GM23338 (cell line): Measurements from ENCODE around the gene GNMT. TPM values are rescaled to one million over a fixed set of nuclear protein-coding genes. Genes with fewer than 3 reads are reported as not detected.
A peak's percentile ranks its signal among the peaks of the same experiment; 100 is the strongest.

Source experiments
- ATAC-seq: fragments of 200-7000 bp; cut with Tn5 transposase; 3 replicates; pipeline ENCODE4 v1.9.1; 2020
- DNase-seq: peaks from one replicate; pipeline ENCODE4 v3.0.0-alpha.2; 2015; ENCODE audit warnings: low spot score
- H2AFZ ChIP-seq: fragments of 200-600 bp; sonication (generic); 2 replicates; pipeline ENCODE4 v1.8.0; 2016; ENCODE audit warnings: antibody characterized with exemption, mild to moderate bottlenecking, moderate library complexity
- H3F3A ChIP-seq: fragments of 200-600 bp; sonication (generic); replicated peaks from 2 replicates; pipeline ENCODE4 v1.8.0; 2017; ENCODE audit warnings: antibody characterized with exemption, mixed run types, low read depth
- H3K27ac ChIP-seq: fragments of 200-600 bp; sonication (generic); 2 replicates; pipeline ENCODE4 v1.6.1; 2016; ENCODE audit warnings: low read depth
- H3K27me3 ChIP-seq: fragments of 200-600 bp; sonication (generic); 2 replicates; pipeline ENCODE4 v1.8.0; 2016; ENCODE audit warnings: mild to moderate bottlenecking, mixed run types, moderate library complexity; ENCODE audit not compliant: insufficient read depth
- H3K36me3 ChIP-seq: fragments of 200-600 bp; sonication (generic); 2 replicates; pipeline ENCODE4 v1.8.0; 2016; ENCODE audit warnings: mild to moderate bottlenecking; ENCODE audit not compliant: insufficient read depth
- H3K4me1 ChIP-seq: fragments of 200-600 bp; sonication (generic); 2 replicates; pipeline ENCODE4 v1.8.0; 2016; ENCODE audit warnings: mild to moderate bottlenecking, moderate library complexity; ENCODE audit not compliant: insufficient read depth
- H3K4me2 ChIP-seq: fragments of 200-600 bp; sonication (generic); 2 replicates; pipeline ENCODE4 v1.7.1; 2017; ENCODE audit warnings: mixed run types
- H3K4me3 ChIP-seq: fragments of 200-600 bp; sonication (generic); 2 replicates; pipeline ENCODE4 v1.6.1; 2016; ENCODE audit warnings: mixed run types
- H3K79me2 ChIP-seq: fragments of 200-600 bp; sonication (generic); replicated peaks from 2 replicates; pipeline ENCODE4 v1.8.0; 2017; ENCODE audit warnings: mild to moderate bottlenecking; ENCODE audit not compliant: insufficient read depth
- H3K9me2 ChIP-seq: fragments of 200-600 bp; sonication (generic); 2 replicates; pipeline ENCODE4 v1.8.0; 2017; ENCODE audit not compliant: insufficient read depth
- H4K20me1 ChIP-seq: fragments of 200-600 bp; sonication (generic); replicated peaks from 2 replicates; pipeline ENCODE4 v1.8.0; 2017; ENCODE audit warnings: mild to moderate bottlenecking; ENCODE audit not compliant: insufficient read depth
- H3K27ac Mint-ChIP-seq: 2 replicates; pipeline ENCODE4 v1.8.0; 2020; ENCODE audit warnings: inconsistent platforms, mild to moderate bottlenecking, moderate library complexity, mixed read lengths
- H3K27me3 Mint-ChIP-seq: 3 replicates; pipeline ENCODE4 v1.8.0; 2022; ENCODE audit warnings: low read depth, mild to moderate bottlenecking, moderate library complexity, mixed read lengths, inconsistent platforms; ENCODE audit not compliant: insufficient read depth, poor library complexity
- H3K36me3 Mint-ChIP-seq: 3 replicates; pipeline ENCODE4 v1.8.0; 2021; ENCODE audit warnings: low read depth, mild to moderate bottlenecking, inconsistent platforms, moderate library complexity, mixed read lengths
- H3K4me1 Mint-ChIP-seq: 3 replicates; pipeline ENCODE4 v1.8.0; 2020; ENCODE audit warnings: mild to moderate bottlenecking, inconsistent platforms, mixed read lengths
- H3K4me3 Mint-ChIP-seq: 3 replicates; pipeline ENCODE4 v1.8.0; 2021; ENCODE audit warnings: moderate library complexity, mild to moderate bottlenecking, inconsistent platforms, mixed read lengths
- H3K9me3 Mint-ChIP-seq: 3 replicates; pipeline ENCODE4 v1.8.0; 2020; ENCODE audit warnings: moderate library complexity, mild to moderate bottlenecking, inconsistent platforms, mixed read lengths
- CREB1 ChIP-seq: fragments of 250-450 bp; sonication (Bioruptor Pico); IDR thresholded peaks from 2 replicates; pipeline ENCODE4 v1.5.0; 2020; ENCODE audit warnings: low read depth, mild to moderate bottlenecking, moderate library complexity
- EZH2 ChIP-seq: fragments of 200-600 bp; sonication (generic); IDR thresholded peaks from one replicate; pipeline ENCODE4 v1.8.0; 2017; ENCODE audit warnings: antibody characterized with exemption, mild to moderate bottlenecking, low read depth; ENCODE audit not compliant: unreplicated experiment
- EZH2phosphoT487 ChIP-seq: fragments of 200-600 bp; sonication (generic); IDR thresholded peaks from one replicate; pipeline ENCODE4 v1.8.1; 2018; ENCODE audit warnings: antibody characterized with exemption; ENCODE audit not compliant: unreplicated experiment
- JUNB ChIP-seq: IDR thresholded peaks from one replicate; pipeline ENCODE4 v1.6.1; 2016; ENCODE audit warnings: antibody characterized with exemption; ENCODE audit not compliant: unreplicated experiment
- NANOG ChIP-seq: IDR thresholded peaks from 2 replicates; pipeline ENCODE4 v1.6.1; 2016; ENCODE audit warnings: antibody characterized with exemption, borderline replicate concordance
- REST ChIP-seq: IDR thresholded peaks from one replicate; pipeline ENCODE4 v1.6.1; 2018; ENCODE audit warnings: antibody characterized with exemption; ENCODE audit not compliant: unreplicated experiment
- ZNF114 ChIP-seq: fragments of 250-450 bp; sonication (Bioruptor Pico); IDR thresholded peaks from 2 replicates; pipeline ENCODE4 v1.5.0; 2020; ENCODE audit warnings: mild to moderate bottlenecking, moderate library complexity
- ZNF331 ChIP-seq: fragments of 250-450 bp; sonication (Bioruptor Pico); IDR thresholded peaks from 2 replicates; pipeline ENCODE4 v1.5.0; 2020; ENCODE audit warnings: low read depth, mild to moderate bottlenecking, moderate library complexity
- polyA plus RNA-seq: library from polyadenylated mRNA; unstranded; fragments of >200 nt; fragmentation: Nextera tagmentation; extraction: Ambion mirVana; gene quantifications from 2 replicates; pipeline ENCODE4 v1.2.1, GENCODE V29; 2016
- total RNA-seq: library from RNA; depleted of rRNA; stranded (reverse); fragments of >200 nt; shearing (Covaris generic); gene quantifications from 2 replicates; pipeline ENCODE4 v1.2.3, GENCODE V29; 2014
- TF ChIP-seq, protein P1 (sequence below), 2 experiments: fragments of 200-600 bp in 1 of 2; sonication (generic) in 1 of 2; conservative IDR thresholded peaks; 2 replicates each; pipeline versions ENCODE4 v1.5.1 to v1.6.1; 2016 to 2017; ENCODE audit warnings: antibody characterized with exemption in 2 of 2, low read depth in 2 of 2, mild to moderate bottlenecking in 2 of 2, moderate library complexity in 1 of 2
- TF ChIP-seq, protein P2 (sequence below): IDR thresholded peaks from 2 replicates; pipeline ENCODE4 v1.6.1; 2016; ENCODE audit warnings: antibody characterized with exemption
- TF ChIP-seq, protein P3 (sequence below): fragments of 250-450 bp; sonication (Bioruptor Pico); IDR thresholded peaks from 2 replicates; pipeline ENCODE4 v1.5.0; 2020; ENCODE audit warnings: mild to moderate bottlenecking, moderate library complexity

GNMT gene
- total and polyA plus RNA-seq, 2 experiments from 2014 or later = 0.52 TPM; not detected in 1

- no peak overlapping the region for H3K4me3 ChIP-seq
- Mint-ChIP-seq H3K4me3 (no peak overlapping the region), H3K4me1 (peaks cover 16% of the 10 kb centered on the region), H3K27me3 (peaks cover 16% of the 10 kb centered on the region), H3K27ac (no peak overlapping the region), H3K9me3 (no peaks in the 10 kb centered on the region), H3K36me3 (peaks cover 45% of the 10 kb centered on the region)
- H3K4me2 ChIP-seq = no peak overlapping the region
- no peaks in the 10 kb centered on the region for H3K4me1 ChIP-seq
- no peaks in the 10 kb centered on the region for H3F3A ChIP-seq
- peak overlapping the region; percentile 66 for H3K27ac ChIP-seq
- no peak overlapping the region for H2AFZ ChIP-seq
- H4K20me1 ChIP-seq = no peaks in the 10 kb centered on the region; the same call in 1 of the 2 replicates
- H3K36me3 ChIP-seq = no peaks in the 10 kb centered on the region
- H3K9me2 ChIP-seq = no peaks in the 10 kb centered on the region
- no peak for TF ChIP-seq EZH2phosphoT487
- TF ChIP-seq, protein P1, sequence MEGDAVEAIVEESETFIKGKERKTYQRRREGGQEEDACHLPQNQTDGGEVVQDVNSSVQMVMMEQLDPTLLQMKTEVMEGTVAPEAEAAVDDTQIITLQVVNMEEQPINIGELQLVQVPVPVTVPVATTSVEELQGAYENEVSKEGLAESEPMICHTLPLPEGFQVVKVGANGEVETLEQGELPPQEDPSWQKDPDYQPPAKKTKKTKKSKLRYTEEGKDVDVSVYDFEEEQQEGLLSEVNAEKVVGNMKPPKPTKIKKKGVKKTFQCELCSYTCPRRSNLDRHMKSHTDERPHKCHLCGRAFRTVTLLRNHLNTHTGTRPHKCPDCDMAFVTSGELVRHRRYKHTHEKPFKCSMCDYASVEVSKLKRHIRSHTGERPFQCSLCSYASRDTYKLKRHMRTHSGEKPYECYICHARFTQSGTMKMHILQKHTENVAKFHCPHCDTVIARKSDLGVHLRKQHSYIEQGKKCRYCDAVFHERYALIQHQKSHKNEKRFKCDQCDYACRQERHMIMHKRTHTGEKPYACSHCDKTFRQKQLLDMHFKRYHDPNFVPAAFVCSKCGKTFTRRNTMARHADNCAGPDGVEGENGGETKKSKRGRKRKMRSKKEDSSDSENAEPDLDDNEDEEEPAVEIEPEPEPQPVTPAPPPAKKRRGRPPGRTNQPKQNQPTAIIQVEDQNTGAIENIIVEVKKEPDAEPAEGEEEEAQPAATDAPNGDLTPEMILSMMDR (conservative IDR thresholded peaks at IDR 0.05; ENCODE audit: low read depth in 2 of 2) = no peak
- TF ChIP-seq, protein P2, sequence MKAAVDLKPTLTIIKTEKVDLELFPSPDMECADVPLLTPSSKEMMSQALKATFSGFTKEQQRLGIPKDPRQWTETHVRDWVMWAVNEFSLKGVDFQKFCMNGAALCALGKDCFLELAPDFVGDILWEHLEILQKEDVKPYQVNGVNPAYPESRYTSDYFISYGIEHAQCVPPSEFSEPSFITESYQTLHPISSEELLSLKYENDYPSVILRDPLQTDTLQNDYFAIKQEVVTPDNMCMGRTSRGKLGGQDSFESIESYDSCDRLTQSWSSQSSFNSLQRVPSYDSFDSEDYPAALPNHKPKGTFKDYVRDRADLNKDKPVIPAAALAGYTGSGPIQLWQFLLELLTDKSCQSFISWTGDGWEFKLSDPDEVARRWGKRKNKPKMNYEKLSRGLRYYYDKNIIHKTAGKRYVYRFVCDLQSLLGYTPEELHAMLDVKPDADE = no peak
- TF ChIP-seq, protein P3, sequence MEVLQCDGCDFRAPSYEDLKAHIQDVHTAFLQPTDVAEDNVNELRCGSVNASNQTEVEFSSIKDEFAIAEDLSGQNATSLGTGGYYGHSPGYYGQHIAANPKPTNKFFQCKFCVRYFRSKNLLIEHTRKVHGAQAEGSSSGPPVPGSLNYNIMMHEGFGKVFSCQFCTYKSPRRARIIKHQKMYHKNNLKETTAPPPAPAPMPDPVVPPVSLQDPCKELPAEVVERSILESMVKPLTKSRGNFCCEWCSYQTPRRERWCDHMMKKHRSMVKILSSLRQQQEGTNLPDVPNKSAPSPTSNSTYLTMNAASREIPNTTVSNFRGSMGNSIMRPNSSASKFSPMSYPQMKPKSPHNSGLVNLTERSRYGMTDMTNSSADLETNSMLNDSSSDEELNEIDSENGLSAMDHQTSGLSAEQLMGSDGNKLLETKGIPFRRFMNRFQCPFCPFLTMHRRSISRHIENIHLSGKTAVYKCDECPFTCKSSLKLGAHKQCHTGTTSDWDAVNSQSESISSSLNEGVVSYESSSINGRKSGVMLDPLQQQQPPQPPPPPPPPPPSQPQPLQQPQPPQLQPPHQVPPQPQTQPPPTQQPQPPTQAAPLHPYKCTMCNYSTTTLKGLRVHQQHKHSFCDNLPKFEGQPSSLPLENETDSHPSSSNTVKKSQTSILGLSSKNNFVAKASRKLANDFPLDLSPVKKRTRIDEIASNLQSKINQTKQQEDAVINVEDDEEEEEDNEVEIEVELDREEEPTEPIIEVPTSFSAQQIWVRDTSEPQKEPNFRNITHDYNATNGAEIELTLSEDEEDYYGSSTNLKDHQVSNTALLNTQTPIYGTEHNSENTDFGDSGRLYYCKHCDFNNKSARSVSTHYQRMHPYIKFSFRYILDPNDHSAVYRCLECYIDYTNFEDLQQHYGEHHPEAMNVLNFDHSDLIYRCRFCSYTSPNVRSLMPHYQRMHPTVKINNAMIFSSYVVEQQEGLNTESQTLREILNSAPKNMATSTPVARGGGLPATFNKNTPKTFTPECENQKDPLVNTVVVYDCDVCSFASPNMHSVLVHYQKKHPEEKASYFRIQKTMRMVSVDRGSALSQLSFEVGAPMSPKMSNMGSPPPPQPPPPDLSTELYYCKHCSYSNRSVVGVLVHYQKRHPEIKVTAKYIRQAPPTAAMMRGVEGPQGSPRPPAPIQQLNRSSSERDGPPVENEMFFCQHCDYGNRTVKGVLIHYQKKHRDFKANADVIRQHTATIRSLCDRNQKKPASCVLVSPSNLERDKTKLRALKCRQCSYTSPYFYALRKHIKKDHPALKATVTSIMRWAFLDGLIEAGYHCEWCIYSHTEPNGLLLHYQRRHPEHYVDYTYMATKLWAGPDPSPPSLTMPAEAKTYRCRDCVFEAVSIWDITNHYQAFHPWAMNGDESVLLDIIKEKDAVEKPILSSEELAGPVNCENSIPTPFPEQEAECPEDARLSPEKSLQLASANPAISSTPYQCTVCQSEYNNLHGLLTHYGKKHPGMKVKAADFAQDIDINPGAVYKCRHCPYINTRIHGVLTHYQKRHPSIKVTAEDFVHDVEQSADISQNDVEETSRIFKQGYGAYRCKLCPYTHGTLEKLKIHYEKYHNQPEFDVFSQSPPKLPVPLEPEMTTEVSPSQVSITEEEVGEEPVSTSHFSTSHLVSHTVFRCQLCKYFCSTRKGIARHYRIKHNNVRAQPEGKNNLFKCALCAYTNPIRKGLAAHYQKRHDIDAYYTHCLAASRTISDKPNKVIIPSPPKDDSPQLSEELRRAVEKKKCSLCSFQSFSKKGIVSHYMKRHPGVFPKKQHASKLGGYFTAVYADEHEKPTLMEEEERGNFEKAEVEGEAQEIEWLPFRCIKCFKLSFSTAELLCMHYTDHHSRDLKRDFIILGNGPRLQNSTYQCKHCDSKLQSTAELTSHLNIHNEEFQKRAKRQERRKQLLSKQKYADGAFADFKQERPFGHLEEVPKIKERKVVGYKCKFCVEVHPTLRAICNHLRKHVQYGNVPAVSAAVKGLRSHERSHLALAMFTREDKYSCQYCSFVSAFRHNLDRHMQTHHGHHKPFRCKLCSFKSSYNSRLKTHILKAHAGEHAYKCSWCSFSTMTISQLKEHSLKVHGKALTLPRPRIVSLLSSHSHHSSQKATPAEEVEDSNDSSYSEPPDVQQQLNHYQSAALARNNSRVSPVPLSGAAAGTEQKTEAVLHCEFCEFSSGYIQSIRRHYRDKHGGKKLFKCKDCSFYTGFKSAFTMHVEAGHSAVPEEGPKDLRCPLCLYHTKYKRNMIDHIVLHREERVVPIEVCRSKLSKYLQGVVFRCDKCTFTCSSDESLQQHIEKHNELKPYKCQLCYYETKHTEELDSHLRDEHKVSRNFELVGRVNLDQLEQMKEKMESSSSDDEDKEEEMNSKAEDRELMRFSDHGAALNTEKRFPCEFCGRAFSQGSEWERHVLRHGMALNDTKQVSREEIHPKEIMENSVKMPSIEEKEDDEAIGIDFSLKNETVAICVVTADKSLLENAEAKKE (CRISPR knock-in tag) = no peak
- no peak for TF ChIP-seq EZH2
- TF ChIP-seq JUNB = no peak
- TF ChIP-seq ZNF331 = no peak
- no peak for TF ChIP-seq NANOG
- TF ChIP-seq REST = no peak
- TF ChIP-seq CREB1 (CRISPR knock-in tag) = no peak
- no peak for TF ChIP-seq ZNF114
- ATAC-seq (peak; percentile 19; the same call in 2 of the 3 replicates), DNase-seq (no peak)
- H3K27me3 ChIP-seq = no peaks in the 10 kb centered on the region
- H3K79me2 ChIP-seq = no peaks in the 10 kb centered on the region
Observed at GRCh38 chr6:42942444-42942843, 18.1 kb upstream of the GNMT start.
